A673 (cell line): ENCODE data around the gene MTG2. TPM values are rescaled to one million over a fixed set of nuclear protein-coding genes. Genes with fewer than 3 reads are reported as not detected.

Experiments
- BruUV-seq: library from RNA; stranded (reverse); fragments of 400-500 nt; replicated peaks from 2 replicates; lab custom pipeline; 2021; lab: Mats Ljungman, UMichigan
- CTCF ChIA-PET: fragments of 300-600 bp; sonication (Branson Sonifier 250); formaldehyde crosslinking; loops from one replicate; lab custom pipeline; 2022; ENCODE audit warnings: antibody characterized with exemption; lab: Charles Lee
- POLR2A ChIA-PET: fragments of 300-600 bp; sonication (Branson Sonifier 250); formaldehyde crosslinking; loops from one replicate; lab custom pipeline; 2022; ENCODE audit warnings: antibody characterized with exemption; ENCODE audit not compliant: low non-redundant PET; lab: Charles Lee
- DNase-seq: peaks from one replicate; pipeline ENCODE4 v3.0.0-alpha.2; 2015; ENCODE audit warnings: low spot score
- H3K27ac ChIP-seq: fragments of 200-600 bp; sonication (generic); 2 replicates; pipeline ENCODE4 v1.5.1; 2016; ENCODE audit warnings: mixed run types, low read depth, mild to moderate bottlenecking, mixed read lengths, antibody characterized with exemption, low read length; ENCODE audit not compliant: poor library complexity, severe bottlenecking
- H3K27me3 ChIP-seq: fragments of 200-600 bp; sonication (generic); replicated peaks from 2 replicates; pipeline ENCODE4 v1.6.1; 2017; ENCODE audit warnings: mixed run types, low read depth, mild to moderate bottlenecking, mixed read lengths, antibody characterized with exemption, low read length; ENCODE audit not compliant: insufficient read depth, poor library complexity
- H3K36me3 ChIP-seq: fragments of 200-600 bp; sonication (generic); 2 replicates; pipeline ENCODE4 v1.6.1; 2016; ENCODE audit warnings: mixed run types, mild to moderate bottlenecking, mixed read lengths, antibody characterized with exemption, low read length; ENCODE audit not compliant: insufficient read depth, poor library complexity, severe bottlenecking
- H3K4me1 ChIP-seq: fragments of 200-600 bp; sonication (generic); 2 replicates; pipeline ENCODE4 v1.6.1; 2017; ENCODE audit warnings: mixed run types, mild to moderate bottlenecking, mixed read lengths, antibody characterized with exemption, low read length; ENCODE audit not compliant: insufficient read depth, poor library complexity, severe bottlenecking
- H3K4me3 ChIP-seq: fragments of 200-600 bp; sonication (generic); 2 replicates; pipeline ENCODE4 v1.5.1; 2016; ENCODE audit warnings: low read depth, mixed run types, mild to moderate bottlenecking, mixed read lengths, low read length; ENCODE audit not compliant: poor library complexity, severe bottlenecking
- H3K9me3 ChIP-seq: fragments of 200-600 bp; sonication (generic); 2 replicates; pipeline ENCODE4 v1.6.1; 2016; ENCODE audit warnings: mixed run types, low read depth, mild to moderate bottlenecking, mixed read lengths, antibody characterized with exemption, low read length; ENCODE audit not compliant: poor library complexity, severe bottlenecking
- CTCF ChIP-seq: fragments of 300-800, 200-600 bp; sonication (generic); conservative IDR thresholded peaks from 2 replicates; pipeline ENCODE4 v1.5.1; 2017; ENCODE audit warnings: low read depth, mild to moderate bottlenecking, antibody characterized with exemption, low read length, moderate library complexity, mixed read lengths
- EZH2 ChIP-seq: fragments of 200-600 bp; sonication (generic); IDR thresholded peaks from 2 replicates; pipeline ENCODE4 v1.6.1; 2017; ENCODE audit warnings: borderline replicate concordance, low read depth, mild to moderate bottlenecking, mixed read lengths, antibody characterized with exemption, low read length; ENCODE audit not compliant: poor library complexity, severe bottlenecking
- intact Hi-C: fragments of 100-400 bp; cut with micrococcal nuclease; formaldehyde crosslinking; loops from one replicate; pipeline ENCODE4 v1.10.0; 2022; ENCODE audit not compliant: unreplicated experiment
- total RNA-seq: library from RNA; stranded (reverse); gene quantifications from 2 replicates; pipeline ENCODE4 v1.2.3, GENCODE V29; 2021

The MTG2 gene
- total RNA-seq, 1 experiment from 2014 or later = 40.9 TPM

- Histone ChIP-seq H3K9me3 (no peaks in the 10 kb centered on the region), H3K4me3 (no peak overlapping the region), H3K4me1 (no peaks in the 10 kb centered on the region), H3K36me3 (no peaks in the 10 kb centered on the region), H3K27ac (no peak overlapping the region), H3K27me3 (peaks cover 21% of the 10 kb centered on the region)
- no peak for TF ChIP-seq EZH2
- no peak for TF ChIP-seq CTCF
- no peak for DNase-seq
- ChIA-PET POLR2A (no interaction called here), CTCF (no interaction called here)
- intact Hi-C loops = no loop called here
- no TSS peak for BruUV-seq
These were observed 47.4 kb downstream of the MTG2 start for GRCh38 chr20:62230276-62230675.

GRCh38 chr20:62230696-62231095 is 47.9 kb downstream of the MTG2 start:
- Histone ChIP-seq H3K4me3 (no peak overlapping the region), H3K36me3 (no peaks in the 10 kb centered on the region), H3K27me3 (peaks cover 17% of the 10 kb centered on the region), H3K9me3 (no peaks in the 10 kb centered on the region), H3K27ac (no peak overlapping the region), H3K4me1 (no peaks in the 10 kb centered on the region)
- BruUV-seq = no TSS peak
- DNase-seq = no peak
- intact Hi-C loops = no loop called here
- ChIA-PET CTCF (no interaction called here), POLR2A (no interaction called here)
- no peak for TF ChIP-seq CTCF
- no peak for TF ChIP-seq EZH2

GRCh38 chr20:62231292-62231691 is 48.5 kb downstream of the MTG2 start:
- ChIA-PET POLR2A (no interaction called here), CTCF (no interaction called here)
- no peak overlapping the region for H3K4me3 ChIP-seq
- no TSS peak for BruUV-seq
- H3K36me3 ChIP-seq = no peaks in the 10 kb centered on the region
- no peaks in the 10 kb centered on the region for H3K9me3 ChIP-seq
- intact Hi-C loops = no loop called here
- DNase-seq = no peak
- peaks cover 11% of the 10 kb centered on the region for H3K27me3 ChIP-seq
- no peak for TF ChIP-seq CTCF
- TF ChIP-seq EZH2 = no peak
- H3K27ac ChIP-seq = no peak overlapping the region
- H3K4me1 ChIP-seq = no peaks in the 10 kb centered on the region
